Effector CD4-positive, alpha-beta T cell (primary cell): Measurements from ENCODE around the gene ACP3. TPM values are rescaled to one million over a fixed set of nuclear protein-coding genes. Genes with fewer than 3 reads are reported as not detected.
"Not testable (repeated sequence)": the region's sequence is repeated elsewhere in the genome, so short reads cannot be mapped to it uniquely, and the experiment has no call there.

Source experiments
- DNase-seq: peaks from one replicate; pipeline ENCODE4 v3.0.0-alpha.2; 2020
- total RNA-seq: gene quantifications from one replicate; lab custom pipeline; 2026; lab: John Stamatoyannopoulos, UW

The ACP3 gene
- total RNA-seq = not detected

- no peak for DNase-seq
Measured at GRCh38 chr3:132317229-132317948, at the start of gene ACP3. Gene ACP3 (plus strand): TSS chr3:132317407. CDS start chr3:132317457, 50 bp downstream.

- DNase-seq = no peak
Measured at GRCh38 chr3:132268956-132269355, 48.3 kb upstream of the ACP3 start.

- DNase-seq = no peak
Measured at GRCh38 chr3:132273036-132273435, 44.2 kb upstream of the ACP3 start.

- no peak for DNase-seq
Measured at GRCh38 chr3:132276228-132276906, 40.8 kb upstream of the ACP3 start.

GRCh38 chr3:132279030-132279429, 38.2 kb upstream of the ACP3 start:
- no peak for DNase-seq

- no peak for DNase-seq
Measured at GRCh38 chr3:132283440-132283839, 33.8 kb upstream of the ACP3 start.

- no peak for DNase-seq
Measured at GRCh38 chr3:132283916-132284405, 33.2 kb upstream of the ACP3 start.

- no peak for DNase-seq
Measured at GRCh38 chr3:132284781-132285619, 32.2 kb upstream of the ACP3 start.

- no peak for DNase-seq
Measured at GRCh38 chr3:132285620-132285945, 31.6 kb upstream of the ACP3 start.

- no peak for DNase-seq
Measured at GRCh38 chr3:132286035-132286434, 31.2 kb upstream of the ACP3 start.

GRCh38 chr3:132288357-132288756, 28.9 kb upstream of the ACP3 start:
- DNase-seq = no peak

- no peak for DNase-seq
Measured at GRCh38 chr3:132289316-132289715, 27.9 kb upstream of the ACP3 start.

GRCh38 chr3:132290833-132291232, 26.4 kb upstream of the ACP3 start:
- DNase-seq = no peak

GRCh38 chr3:132292042-132292441, 25.2 kb upstream of the ACP3 start:
- DNase-seq = no peak

- no peak for DNase-seq
Measured at GRCh38 chr3:132293251-132293650, 24.0 kb upstream of the ACP3 start.

- DNase-seq = no peak
Measured at GRCh38 chr3:132294906-132295305, 22.3 kb upstream of the ACP3 start.

GRCh38 chr3:132303336-132304201, 13.6 kb upstream of the ACP3 start:
- DNase-seq = not testable (repeated sequence)

- DNase-seq = not testable (repeated sequence)
Measured at GRCh38 chr3:132304351-132304750, 12.9 kb upstream of the ACP3 start.

GRCh38 chr3:132310057-132310456, 7.2 kb upstream of the ACP3 start:
- not testable (repeated sequence) for DNase-seq

- DNase-seq = no peak
Measured at GRCh38 chr3:132311316-132311715, 5.9 kb upstream of the ACP3 start.

GRCh38 chr3:132311841-132312240, 5.4 kb upstream of the ACP3 start:
- DNase-seq = no peak

GRCh38 chr3:132315851-132316250, 1.4 kb upstream of the ACP3 start:
- no peak for DNase-seq
